Stimulated activated CD8-positive, alpha-beta memory T cell treated with anti-CD3 and anti-CD28 coated beads, Interleukin-12 subunit alpha, Interleukin-12 subunit beta, amount 100 ng/mL, for 4 hours (primary cell): ENCODE measurements around the gene CDSN.
"Not testable (repeated sequence)": the region's sequence is repeated elsewhere in the genome, so short reads cannot be mapped to it uniquely, and the experiment has no call there.

ENCODE experiments used
- DNase-seq: peaks from one replicate; pipeline ENCODE4 v3.0.0-alpha.2; 2020; ENCODE audit warnings: low read depth

CDSN gene

GRCh38 chr6:31120151-31120915, at the start of gene CDSN:
CDSN (minus strand) TSS chr6:31120446; CDS start chr6:31120419, 27 bp downstream.
- no peak for DNase-seq

- no peak for DNase-seq
Observed at GRCh38 chr6:31169123-31169857, 49.0 kb upstream of the CDSN start.

- no peak for DNase-seq
Observed at GRCh38 chr6:31168606-31169005, 48.4 kb upstream of the CDSN start.

GRCh38 chr6:31165986-31166385, 45.7 kb upstream of the CDSN start:
- no peak for DNase-seq

GRCh38 chr6:31165064-31165832, 45.0 kb upstream of the CDSN start:
- DNase-seq = not testable (repeated sequence)

- DNase-seq = not testable (repeated sequence)
Observed at GRCh38 chr6:31164475-31165063, 44.3 kb upstream of the CDSN start.

GRCh38 chr6:31163922-31164321, 43.7 kb upstream of the CDSN start:
- no peak for DNase-seq

- DNase-seq = no peak
Observed at GRCh38 chr6:31162463-31163165, 42.4 kb upstream of the CDSN start.

GRCh38 chr6:31161216-31162126, 41.2 kb upstream of the CDSN start:
- no peak for DNase-seq

GRCh38 chr6:31158863-31159855, 38.9 kb upstream of the CDSN start:
- no peak for DNase-seq

- peak; percentile 98 for DNase-seq
Observed at GRCh38 chr6:31158140-31158862, 38.1 kb upstream of the CDSN start, which contains the start of gene TCF19. TCF19 (plus strand) TSS chr6:31158589; CDS start chr6:31159470, 881 bp downstream.

GRCh38 chr6:31157513-31158139, 37.4 kb upstream of the CDSN start, which contains the start of gene CCHCR1:
CCHCR1 (minus strand) TSS chr6:31157802; CDS start chr6:31157600, 202 bp downstream.
- DNase-seq = no peak

GRCh38 chr6:31156641-31157040, 36.4 kb upstream of the CDSN start:
- no peak for DNase-seq

- DNase-seq = no peak
Observed at GRCh38 chr6:31154436-31154835, 34.2 kb upstream of the CDSN start.

- no peak for DNase-seq
Observed at GRCh38 chr6:31152781-31153180, 32.5 kb upstream of the CDSN start.

- DNase-seq = no peak
Observed at GRCh38 chr6:31149827-31150447, 29.7 kb upstream of the CDSN start.

GRCh38 chr6:31145386-31145785, 25.1 kb upstream of the CDSN start:
- DNase-seq = no peak
